ENCODE data around the gene NFKBIE. TPM values are rescaled to one million over a fixed set of nuclear protein-coding genes. Genes with fewer than 3 reads are reported as not detected.

Gene NFKBIE
- total RNA-seq, 1 donor = 4.7 TPM

GRCh38 chr6:44307217-44307616 is 41.9 kb upstream of the NFKBIE start:
- Histone ChIP-seq H3K79me2 (ENCODE audit: insufficient read depth, low read length) (peaks cover 8% of the 10 kb centered on the region), H3K27ac (ENCODE audit: low read depth, low read length) (no peak overlapping the region), H3K27me3 (ENCODE audit: insufficient read depth, low read length) (no peaks in the 10 kb centered on the region), H3K9me3 (ENCODE audit: low read depth, low read length) (no peaks in the 10 kb centered on the region), H3K4me3 (ENCODE audit: insufficient read depth, low read length) (no peak overlapping the region), H4K20me1 (ENCODE audit: insufficient read depth, low read length) (peaks cover 13% of the 10 kb centered on the region), H3K4me2 (ENCODE audit: insufficient read depth, low read length) (no peak overlapping the region), H2AFZ (ENCODE audit: low read length) (no peak overlapping the region), H3K4me1 (ENCODE audit: insufficient read depth, low read length) (peaks cover 13% of the 10 kb centered on the region), H3K36me3 (ENCODE audit: insufficient read depth, low read length) (peaks cover 72% of the 10 kb centered on the region)
- no peak for DNase-seq (ENCODE audit: insufficient read length, low spot score, missing footprints)
- TF ChIP-seq CTCF (IDR thresholded peaks at IDR 0.05; ENCODE audit: extremely low read depth, low read depth, low read length) = no peak

- Histone ChIP-seq H4K20me1 (ENCODE audit: insufficient read depth, low read length) (peaks cover 8% of the 10 kb centered on the region), H3K79me2 (ENCODE audit: insufficient read depth, low read length) (peaks cover 3% of the 10 kb centered on the region), H3K27me3 (ENCODE audit: insufficient read depth, low read length) (no peaks in the 10 kb centered on the region), H3K4me3 (ENCODE audit: insufficient read depth, low read length) (no peak overlapping the region), H3K4me2 (ENCODE audit: insufficient read depth, low read length) (no peak overlapping the region), H2AFZ (ENCODE audit: low read length) (no peak overlapping the region), H3K9me3 (ENCODE audit: low read depth, low read length) (no peaks in the 10 kb centered on the region), H3K27ac (ENCODE audit: low read depth, low read length) (no peak overlapping the region), H3K36me3 (ENCODE audit: insufficient read depth, low read length) (peaks cover 75% of the 10 kb centered on the region), H3K4me1 (ENCODE audit: insufficient read depth, low read length) (peaks cover 8% of the 10 kb centered on the region)
- DNase-seq (ENCODE audit: insufficient read length, low spot score, missing footprints) = no peak
- TF ChIP-seq CTCF (IDR thresholded peaks at IDR 0.05; ENCODE audit: extremely low read depth, low read depth, low read length) = no peak
These were observed 41.4 kb upstream of the NFKBIE start for GRCh38 chr6:44306710-44307109.

GRCh38 chr6:44305200-44305725 is 39.9 kb upstream of the NFKBIE start:
- DNase-seq (ENCODE audit: insufficient read length, low spot score, missing footprints) = no peak
- Histone ChIP-seq H2AFZ (ENCODE audit: low read length) (no peak overlapping the region), H3K27ac (ENCODE audit: low read depth, low read length) (no peak overlapping the region), H4K20me1 (ENCODE audit: insufficient read depth, low read length) (peaks cover 2% of the 10 kb centered on the region), H3K4me2 (ENCODE audit: insufficient read depth, low read length) (no peak overlapping the region), H3K4me3 (ENCODE audit: insufficient read depth, low read length) (no peak overlapping the region), H3K9me3 (ENCODE audit: low read depth, low read length) (no peaks in the 10 kb centered on the region), H3K27me3 (ENCODE audit: insufficient read depth, low read length) (no peaks in the 10 kb centered on the region), H3K4me1 (ENCODE audit: insufficient read depth, low read length) (peaks cover 8% of the 10 kb centered on the region), H3K79me2 (ENCODE audit: insufficient read depth, low read length) (no peaks in the 10 kb centered on the region), H3K36me3 (ENCODE audit: insufficient read depth, low read length) (peaks cover 64% of the 10 kb centered on the region)
- TF ChIP-seq CTCF (IDR thresholded peaks at IDR 0.05; ENCODE audit: extremely low read depth, low read depth, low read length) = no peak

GRCh38 chr6:44304282-44305199 is 39.2 kb upstream of the NFKBIE start:
- peak; percentile 96 for DNase-seq (ENCODE audit: insufficient read length, low spot score, missing footprints)
- H3K27me3 ChIP-seq (ENCODE audit: insufficient read depth, low read length) = no peaks in the 10 kb centered on the region
- H3K27ac ChIP-seq (ENCODE audit: low read depth, low read length) = no peak overlapping the region
- peaks cover 2% of the 10 kb centered on the region for H4K20me1 ChIP-seq (ENCODE audit: insufficient read depth, low read length)
- H3K4me1 ChIP-seq (ENCODE audit: insufficient read depth, low read length) = peaks cover 6% of the 10 kb centered on the region
- peak; percentile 69 for TF ChIP-seq CTCF (IDR thresholded peaks at IDR 0.05; ENCODE audit: extremely low read depth, low read depth, low read length)
- H3K79me2 ChIP-seq (ENCODE audit: insufficient read depth, low read length) = no peaks in the 10 kb centered on the region
- no peak overlapping the region for H2AFZ ChIP-seq (ENCODE audit: low read length)
- peaks cover 59% of the 10 kb centered on the region for H3K36me3 ChIP-seq (ENCODE audit: insufficient read depth, low read length)
- H3K4me3 ChIP-seq (ENCODE audit: insufficient read depth, low read length) = no peak overlapping the region
- H3K9me3 ChIP-seq (ENCODE audit: low read depth, low read length) = no peaks in the 10 kb centered on the region
- no peak overlapping the region for H3K4me2 ChIP-seq (ENCODE audit: insufficient read depth, low read length)

Data from osteoblast (primary cell).